Lung microvascular endothelial cell (primary cell): ENCODE measurements around the gene WDR31. TPM values are rescaled to one million over a fixed set of nuclear protein-coding genes. Genes with fewer than 3 reads are reported as not detected.
A peak's percentile ranks its signal among the peaks of the same experiment; 100 is the strongest.
"Not testable (repeated sequence)": the region's sequence is repeated elsewhere in the genome, so short reads cannot be mapped to it uniquely, and the experiment has no call there.

Experiments
- DNase-seq, 2 donors: peaks; one replicate each; pipeline versions ENCODE4 v3.0.0 to v3.0.0-alpha.2; 2010; ENCODE audit warnings: low read depth in 2 of 2
- total RNA-seq: library from RNA; depleted of rRNA; stranded (reverse); fragments of >200 nt; gene quantifications from 2 replicates; pipeline ENCODE4 v1.2.1, GENCODE V29; 2014

WDR31 gene
- total RNA-seq, 1 donor from 2014 or later, result 0.20 TPM

DNA sequence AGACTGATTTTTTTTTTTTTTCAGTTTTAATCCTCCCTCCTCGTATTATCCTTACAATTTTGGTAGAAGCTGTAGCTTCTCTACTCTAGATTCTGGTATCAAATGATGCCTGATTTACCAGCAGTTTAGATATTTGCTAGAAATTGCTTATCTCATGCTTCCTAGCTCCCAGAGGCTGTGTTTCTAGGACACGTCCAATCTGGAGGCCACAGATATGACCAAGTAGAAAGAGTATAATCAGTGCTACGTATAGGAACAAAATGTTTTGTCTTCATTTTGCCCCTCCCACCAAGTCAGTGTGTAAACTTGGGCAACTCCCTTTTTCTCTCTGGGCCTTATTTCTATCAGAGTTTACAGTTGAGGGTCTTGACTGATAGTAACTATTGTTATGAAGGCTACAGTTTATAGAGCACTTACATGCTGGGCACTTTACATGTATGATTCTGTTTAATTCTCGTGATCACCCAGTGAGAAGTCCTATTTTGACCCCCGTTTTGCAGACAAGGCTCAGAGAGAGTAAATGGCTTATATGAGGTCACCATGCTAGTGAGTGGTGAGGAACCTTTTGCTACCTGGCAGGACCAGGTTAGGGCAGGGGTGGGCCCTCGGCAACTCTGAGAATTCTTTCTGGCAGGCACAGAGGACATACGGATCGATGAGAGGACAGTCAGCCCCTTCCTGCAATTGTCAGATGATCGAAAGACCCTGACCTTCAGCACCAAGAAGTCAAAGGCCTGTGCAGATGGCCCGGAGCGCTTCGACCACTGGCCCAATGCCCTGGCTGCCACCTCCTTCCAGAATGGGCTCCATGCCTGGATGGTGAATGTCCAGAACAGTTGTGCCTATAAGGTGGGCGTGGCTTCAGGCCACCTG lies 29.1 kb upstream of the WDR31 start:
- no peak for DNase-seq

DNA sequence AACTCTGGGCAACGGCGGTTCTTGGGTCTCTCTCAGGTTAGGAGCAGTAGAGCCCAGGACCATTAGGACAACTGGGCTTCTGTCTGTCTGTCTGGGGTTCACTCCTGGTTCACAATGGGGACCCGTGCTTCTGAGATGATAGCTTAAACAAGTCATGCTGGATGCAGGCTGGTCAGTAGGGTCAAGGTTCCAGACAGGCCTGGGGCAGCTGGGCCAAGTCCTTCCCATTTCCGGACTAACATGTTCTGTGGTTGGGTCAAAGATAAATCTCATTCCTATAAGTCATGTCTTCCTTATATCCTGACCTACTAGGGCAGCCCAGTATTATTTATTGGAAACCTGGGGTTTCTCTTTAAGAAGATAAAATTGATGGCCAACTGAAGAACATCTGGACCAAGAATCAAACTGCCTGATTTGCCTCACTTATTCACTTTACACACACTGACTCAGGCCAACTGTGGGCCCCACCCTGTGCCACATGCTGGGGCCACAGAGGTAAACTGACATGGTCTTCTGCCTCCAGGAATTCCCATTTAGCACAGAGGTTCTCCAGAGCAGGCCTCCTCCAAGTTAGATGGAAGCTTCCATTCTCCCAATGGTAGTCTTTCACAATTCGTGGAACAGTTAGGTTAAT lies 28.4 kb upstream of the WDR31 start:
- no peak for DNase-seq

DNA sequence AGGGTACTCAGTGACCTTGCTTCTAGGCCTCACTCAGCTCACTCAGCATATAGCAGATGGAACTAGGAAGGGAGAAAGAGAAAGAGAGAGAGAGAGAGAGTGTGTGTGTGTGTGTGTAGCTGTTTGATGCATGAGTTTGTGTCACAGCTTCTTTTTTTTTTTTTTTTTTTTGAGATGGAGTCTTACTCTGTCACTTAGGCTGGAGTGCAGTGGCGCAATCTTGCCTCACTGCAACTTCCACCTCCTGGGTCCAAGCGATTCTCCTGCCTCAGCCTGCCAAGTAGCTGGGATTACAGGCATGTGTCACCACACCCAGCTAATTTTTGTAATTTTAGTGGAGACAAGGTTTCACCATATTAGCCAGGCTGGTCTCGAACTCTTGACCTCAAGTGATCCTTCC lies 25.6 kb upstream of the WDR31 start:
- not testable (repeated sequence) for DNase-seq

DNA sequence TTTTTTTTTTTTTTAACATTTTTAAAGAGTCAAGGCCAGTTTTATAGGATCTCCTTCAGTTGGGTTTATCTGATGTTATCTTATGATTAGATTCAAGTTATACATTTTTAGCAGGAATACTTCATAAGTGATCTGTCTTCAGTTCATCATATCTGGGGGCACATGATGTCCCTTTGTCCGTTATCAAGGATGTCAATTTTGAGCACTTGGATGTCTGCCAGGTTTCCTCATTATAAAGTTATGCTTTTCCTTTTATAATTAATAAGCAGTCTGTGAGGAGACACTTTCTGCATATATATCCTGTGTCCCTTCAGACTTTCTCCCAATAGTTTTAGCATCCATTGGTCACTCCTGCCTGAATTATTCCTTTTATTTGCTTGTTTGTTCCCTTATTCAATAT lies 24.9 kb upstream of the WDR31 start:
- no peak for DNase-seq

DNA sequence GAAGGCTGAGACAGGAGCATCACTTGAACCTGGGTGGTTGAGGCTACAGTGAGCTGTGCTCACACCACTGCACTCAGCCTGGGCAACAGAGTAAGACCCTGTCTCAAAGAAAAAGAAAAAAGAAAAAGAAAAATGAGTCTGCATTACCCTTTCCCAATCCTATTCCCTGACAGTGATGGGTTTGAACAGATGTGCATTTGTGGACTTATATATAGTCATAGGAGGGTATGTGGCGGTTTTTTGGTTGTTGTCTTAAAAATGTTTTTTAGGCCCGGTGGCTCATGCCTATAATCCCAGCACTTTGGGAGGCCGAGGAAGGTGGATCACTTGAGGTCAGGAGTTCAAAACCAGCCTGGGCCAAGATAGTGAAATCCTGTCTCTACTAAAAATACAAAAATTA lies 23.3 kb upstream of the WDR31 start:
- DNase-seq, result no peak

DNA sequence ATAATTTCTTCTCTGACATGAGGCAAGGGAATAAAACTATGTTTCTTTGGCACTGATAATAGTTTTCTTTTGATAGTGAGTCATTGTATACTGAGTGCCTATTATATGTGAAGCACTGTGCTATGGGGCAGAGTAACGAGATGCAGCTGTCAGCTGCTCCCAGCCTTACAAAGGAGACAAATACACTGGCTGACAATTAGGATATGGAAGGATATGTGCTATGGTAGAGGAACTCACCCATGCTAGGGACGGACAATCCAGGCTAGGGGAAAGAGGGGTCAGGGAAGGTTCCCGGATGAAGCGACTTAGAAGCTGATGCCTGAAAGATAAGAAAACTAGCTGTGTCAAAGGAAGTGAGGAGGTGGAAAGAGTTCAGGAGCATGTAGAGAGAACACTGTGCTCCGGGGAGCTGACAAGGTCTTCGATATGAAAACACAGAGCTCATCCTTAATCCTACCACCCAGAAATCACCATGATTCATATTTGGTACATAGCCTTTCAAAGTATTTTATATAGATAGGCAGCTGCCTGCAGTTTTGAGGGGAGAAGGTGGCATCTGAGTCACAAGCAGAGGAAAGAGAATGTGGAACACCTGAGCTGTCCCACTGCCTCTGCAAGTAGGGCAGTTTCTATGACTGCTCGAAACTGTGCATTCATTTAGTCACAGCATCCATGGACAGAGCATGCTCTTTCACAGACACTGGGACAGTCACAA lies 21.4 kb upstream of the WDR31 start:
- DNase-seq, result peak in 1 of 2 donors; percentile 33

DNA sequence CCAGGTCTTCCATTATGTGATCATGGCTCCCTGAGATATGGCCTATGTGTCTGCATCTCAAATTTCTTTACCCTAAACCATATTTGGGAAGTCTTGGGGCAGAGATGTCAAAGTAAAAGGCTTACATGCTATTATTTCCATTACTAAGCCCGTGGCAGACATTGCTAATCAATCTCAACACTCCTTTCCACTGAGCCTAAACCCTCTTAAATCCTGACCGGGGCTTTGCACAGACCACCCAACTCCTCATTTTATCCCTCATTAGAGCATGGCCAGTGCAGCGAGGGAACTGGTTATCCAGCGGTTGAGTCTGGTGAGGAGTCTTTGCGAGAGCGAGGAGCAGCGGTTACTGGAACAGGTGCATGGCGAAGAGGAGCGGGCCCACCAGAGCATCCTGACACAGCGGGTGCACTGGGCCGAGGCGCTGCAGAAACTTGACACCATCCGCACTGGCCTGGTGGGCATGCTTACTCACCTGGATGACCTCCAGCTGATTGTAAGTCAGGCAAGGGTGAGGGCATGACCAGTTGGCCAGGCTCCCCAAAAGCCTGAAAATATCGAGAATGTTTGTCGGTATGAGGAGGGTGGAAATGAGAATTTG lies 20.3 kb upstream of the WDR31 start:
- no peak for DNase-seq

DNA sequence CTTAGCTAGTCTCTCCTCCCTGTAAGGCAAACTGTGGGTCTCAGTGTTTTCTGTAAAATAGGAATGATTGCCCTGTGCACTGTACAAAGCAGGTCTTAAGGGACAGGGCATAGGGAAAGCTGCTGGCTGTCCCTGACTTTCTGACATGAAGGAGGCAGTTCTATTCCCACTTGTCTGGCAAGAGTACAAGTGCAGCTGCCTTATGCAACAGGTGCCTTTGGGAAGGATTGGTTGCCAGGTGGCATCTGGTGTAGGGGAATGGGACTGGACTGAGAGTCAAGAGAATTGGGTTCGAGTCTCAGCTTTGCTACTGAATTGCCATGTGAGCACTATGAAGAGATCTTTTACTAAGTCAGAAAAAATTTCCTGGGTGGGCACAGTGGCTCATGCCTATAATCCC lies 19.3 kb upstream of the WDR31 start:
- no peak for DNase-seq

DNA sequence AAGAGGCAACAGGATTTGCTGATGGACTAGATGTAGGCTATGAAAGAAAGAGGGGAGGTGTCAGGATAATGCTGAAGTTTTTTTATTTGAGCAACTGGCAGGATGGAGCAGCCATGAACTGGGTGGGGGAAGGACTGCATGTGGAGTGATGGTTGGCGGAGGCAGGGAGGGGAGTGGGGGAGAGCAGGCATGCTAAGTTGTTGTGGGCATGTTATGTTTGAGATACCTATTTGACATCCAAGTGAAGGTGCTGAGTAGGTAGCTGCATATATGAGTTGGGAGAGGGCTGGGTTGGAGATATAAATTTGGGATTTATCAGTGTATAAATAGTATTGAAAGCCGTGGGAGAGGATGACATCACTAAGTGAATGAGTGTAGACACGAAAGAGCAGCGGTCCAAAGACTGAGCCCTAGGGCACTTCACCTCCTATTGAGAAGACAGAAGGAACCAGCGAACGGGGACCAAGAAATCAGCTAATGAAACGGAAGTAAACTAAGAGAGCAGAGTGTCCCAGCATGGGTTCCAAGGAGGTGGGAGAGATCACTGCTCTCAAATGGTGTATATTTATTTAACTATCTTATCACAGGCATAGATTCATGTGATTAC lies 16.7 kb upstream of the WDR31 start:
- no peak for DNase-seq

DNA sequence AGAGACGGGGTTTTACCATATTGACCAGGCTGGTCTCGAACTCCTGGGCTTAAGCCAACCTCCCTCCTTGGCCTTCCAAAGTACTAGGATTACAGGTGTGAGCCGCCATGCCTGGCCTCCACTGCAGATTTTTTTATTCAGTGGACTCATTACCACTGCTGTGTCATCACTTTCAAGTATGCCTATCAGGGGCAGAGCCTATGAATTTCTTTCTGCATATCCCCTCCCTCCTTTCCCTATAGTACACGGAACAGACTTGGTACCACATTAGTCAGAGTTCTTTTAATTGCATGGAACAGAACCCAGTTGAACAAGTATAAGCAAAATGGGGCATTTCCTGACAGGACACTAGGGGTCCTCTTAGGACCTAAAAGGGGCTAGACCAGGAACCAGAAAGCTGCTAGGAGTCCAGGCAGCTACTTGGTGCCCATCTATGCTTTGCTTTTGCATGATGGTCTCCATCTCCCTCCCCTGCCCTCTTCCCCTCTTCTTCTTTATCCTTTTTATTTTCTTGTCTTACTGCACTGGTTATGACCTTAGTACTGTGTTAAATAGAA lies 15.0 kb upstream of the WDR31 start:
- DNase-seq, result no peak

DNA sequence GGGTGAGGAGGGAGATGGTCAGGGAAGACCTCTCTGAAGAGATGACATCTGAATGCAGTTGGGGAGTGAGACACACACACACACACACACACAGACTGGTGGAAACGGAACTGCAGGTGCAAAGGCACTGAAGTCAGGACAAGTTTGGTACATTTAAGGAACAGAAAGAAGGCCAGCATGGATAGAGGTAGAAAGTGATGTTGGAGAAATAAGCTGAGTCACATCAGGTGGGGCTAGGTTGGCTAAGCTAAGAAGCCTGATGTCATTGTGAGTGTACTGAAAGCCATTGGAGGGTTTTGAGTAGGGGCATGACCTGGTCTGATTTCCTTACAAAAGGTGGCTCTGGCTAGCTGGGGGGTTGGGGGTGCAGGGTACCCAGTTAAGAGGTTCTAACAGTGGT lies 12.3 kb upstream of the WDR31 start:
- DNase-seq, result no peak

DNA sequence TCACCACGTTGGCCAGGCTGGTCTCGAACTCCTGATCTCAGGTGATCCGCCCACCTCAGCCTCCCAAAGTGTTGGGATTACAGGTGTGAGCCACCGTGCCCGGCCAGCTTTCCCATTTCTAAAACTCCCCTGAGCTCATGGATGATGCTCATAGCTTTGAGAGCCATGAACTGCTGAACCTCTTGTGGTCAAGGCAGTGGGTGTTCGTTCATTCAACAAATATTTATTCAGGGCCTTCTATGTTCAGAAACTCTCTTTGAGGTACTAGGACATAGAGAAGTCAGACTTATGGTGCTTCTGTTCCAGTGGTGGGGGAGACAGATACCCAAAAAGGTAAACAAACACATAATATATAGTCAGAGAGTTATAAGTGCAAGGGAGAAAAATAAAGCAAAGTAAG lies 11.9 kb upstream of the WDR31 start:
- no peak for DNase-seq

DNA sequence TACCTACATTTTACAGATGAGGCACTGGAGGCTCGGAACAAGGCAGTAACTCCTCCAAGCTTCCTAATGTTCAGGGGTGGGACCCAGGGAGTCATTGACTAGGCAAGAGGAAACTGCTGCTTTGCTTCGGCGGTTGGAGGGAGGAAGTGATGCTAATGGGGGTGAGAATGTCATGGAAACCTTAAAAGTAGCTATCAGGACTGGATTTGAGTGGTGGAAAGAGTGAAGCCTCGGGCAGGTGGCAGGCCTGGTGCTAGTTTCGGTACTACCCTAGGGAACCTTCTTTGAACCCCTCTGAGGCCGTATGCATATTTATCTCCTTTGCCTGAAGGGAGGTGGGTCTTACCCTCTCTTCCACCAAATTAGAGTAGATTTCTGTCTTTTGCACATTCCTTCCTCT lies 10.9 kb upstream of the WDR31 start:
- DNase-seq, result peak in 1 of 2 donors; percentile 23

DNA sequence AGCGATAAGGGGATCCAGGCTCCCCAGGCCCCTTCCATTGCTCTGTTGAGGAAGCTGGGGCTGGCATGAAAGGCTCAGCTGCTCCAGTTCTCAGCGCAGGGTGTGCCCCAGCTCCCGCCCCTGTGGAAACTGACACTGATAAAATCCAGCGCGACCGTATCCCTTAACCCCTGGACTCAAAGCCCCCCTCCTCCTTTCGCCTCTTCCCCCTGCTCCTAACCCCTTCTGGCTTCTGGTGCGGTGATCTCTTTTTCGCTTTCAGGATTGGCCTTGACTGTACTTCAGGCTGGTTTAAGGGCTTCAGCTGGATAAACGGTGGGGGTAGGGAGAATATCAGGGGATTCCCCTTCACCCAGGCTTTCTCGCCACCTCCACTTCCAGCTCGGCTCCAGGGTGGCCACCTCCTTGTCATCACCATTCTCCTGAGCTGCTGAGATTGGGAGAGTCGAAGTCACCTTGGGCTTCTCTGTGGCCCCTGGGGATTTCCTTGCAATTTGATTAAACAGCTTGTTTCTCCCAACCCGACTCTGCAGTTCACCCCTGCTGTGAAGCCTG lies 10.1 kb upstream of the WDR31 start:
- DNase-seq, result no peak

DNA sequence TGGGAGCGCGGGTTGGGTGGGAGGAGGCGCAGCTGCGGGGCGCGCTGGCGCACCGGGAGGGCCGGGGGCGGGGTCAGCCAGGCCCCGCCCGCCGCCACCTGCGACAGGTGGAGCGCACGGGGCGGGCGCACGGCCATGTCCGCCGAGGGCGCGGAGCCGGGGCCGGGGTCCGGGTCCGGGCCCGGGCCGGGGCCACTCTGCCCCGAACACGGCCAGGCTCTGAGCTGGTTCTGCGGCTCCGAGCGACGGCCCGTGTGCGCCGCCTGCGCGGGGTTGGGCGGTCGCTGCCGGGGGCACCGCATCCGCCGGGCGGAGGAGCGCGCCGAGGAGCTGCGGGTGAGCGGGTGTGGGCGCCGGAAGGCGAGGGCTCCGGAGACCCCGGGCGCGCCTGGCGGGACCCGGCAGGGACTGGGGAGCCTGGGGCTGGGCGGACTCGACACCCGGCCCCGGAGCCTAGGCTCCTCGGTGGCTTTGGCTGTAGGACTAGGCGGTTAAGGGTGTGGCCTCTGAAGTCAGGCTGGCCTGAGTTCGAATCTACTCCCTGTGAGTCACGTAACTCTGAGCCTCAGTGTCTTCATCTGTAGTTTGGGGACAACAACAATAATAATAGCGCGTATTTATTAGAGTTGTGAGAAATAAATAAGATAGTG lies 9.5 kb upstream of the WDR31 start, which contains the start of gene BSPRY:
Gene BSPRY, plus strand, starts transcription at position 97 of the 650 bp plus-strand sequence. Its CDS starts 39 bp downstream, at position 136.
- DNase-seq, result no peak

DNA sequence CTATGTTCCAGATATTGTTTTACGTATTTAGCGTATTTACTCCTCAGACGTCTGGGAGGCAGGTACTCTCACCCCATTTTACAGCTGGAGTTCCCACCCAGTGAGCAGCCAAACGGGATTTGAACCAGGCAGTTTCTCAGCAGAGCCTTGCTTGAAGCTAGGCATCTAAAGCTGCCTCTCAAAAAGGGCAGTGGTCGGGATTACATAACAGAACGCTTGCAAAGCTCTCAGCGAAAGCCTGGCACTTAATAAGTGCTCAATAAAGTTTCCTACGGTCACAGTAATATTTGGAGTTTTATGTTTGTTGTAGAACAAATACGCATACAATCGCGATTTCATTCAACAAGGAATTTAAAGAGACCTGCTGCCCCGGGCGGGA lies 9.0 kb upstream of the WDR31 start:
- DNase-seq, result no peak

DNA sequence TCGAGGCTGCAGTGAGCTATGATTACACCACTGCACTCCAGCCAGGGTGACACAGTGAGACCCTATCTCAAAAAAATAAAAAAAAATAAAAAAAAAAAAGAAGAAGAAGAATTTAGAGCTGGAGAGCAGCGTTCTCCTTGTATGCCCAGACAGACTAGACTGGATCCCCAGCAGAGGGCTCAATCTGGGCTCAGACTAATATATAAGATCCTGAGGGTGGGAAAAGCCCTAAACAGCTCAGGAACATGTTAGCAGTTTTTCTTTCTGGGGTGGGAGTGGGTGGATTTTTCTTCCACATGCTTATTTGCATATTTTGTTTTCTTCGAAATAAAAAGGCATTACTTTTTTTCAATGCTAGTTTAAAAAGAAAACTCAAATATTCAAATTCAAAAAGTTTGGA lies 8.4 kb upstream of the WDR31 start:
- DNase-seq, result no peak

DNA sequence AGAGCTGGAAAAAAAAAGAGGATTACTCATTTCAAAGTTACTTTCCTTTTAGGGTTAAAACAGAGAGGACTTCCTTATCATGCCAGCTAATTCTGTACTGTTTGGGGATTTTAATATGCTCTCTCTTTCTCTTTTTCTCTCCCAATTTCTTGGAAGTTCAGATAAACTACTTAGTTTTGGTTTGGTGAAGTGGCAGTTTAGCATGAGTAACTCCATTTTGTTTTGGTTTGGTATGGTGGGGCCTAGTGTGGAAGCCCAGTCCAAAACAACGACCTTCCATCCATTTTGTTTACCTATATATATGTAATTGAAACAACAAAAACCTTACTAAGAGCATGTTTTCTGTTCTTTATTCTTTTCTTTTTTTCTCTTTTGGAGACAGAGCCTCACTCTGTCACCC lies 5.6 kb upstream of the WDR31 start:
- no peak for DNase-seq

DNA sequence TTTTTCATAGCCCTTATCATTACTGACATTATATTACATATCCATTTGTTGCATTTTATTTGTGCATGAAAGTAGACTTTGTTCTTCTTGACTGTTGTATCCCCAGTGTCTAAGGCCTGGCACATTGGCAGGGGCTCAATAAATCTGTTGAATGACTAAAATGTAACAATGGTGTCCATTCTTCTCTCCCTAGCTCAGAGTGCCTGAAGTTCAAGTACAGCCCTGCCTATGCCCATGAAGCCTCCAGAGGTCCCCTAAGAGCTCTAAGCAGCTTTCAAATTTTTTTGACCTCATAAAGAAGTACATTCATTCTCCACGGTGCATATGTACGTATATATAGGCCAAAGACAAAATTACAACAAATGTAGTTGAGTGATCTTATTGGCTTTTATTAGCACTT lies 5.1 kb upstream of the WDR31 start:
- DNase-seq, result no peak

DNA sequence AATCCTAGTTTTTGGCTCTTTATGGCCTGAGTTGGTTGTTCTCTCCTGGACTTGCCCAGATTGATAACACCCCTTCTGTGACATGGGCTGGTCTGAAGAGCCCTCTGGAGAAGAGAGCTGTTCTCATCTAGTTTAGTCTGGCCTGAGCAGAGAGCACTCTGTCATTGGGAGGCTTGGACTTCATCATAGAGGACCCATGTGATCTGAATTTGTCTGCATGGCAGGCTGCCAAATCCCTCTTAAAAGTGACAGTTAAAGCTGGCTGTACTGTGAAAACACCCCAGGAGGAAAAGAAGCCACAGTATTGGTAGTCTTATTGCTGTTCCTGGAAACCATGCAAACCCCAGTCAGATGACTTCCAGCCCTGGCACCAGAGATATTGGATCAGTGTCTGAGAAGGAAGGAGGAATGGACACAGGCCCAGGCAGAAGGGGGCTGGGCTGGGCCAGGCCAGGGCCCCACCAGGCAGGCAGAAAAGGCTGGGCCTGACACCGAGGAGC lies 3.7 kb upstream of the WDR31 start:
- DNase-seq, result peak; percentile 38 to 57
